Measurements from ENCODE around the gene HHLA2.

HHLA2 gene

GRCh38 chr3:108329947-108330346 is 33.6 kb downstream of the HHLA2 start:
- H3K9ac ChIP-seq (ENCODE audit: low read length): no peak overlapping the region
- no peaks in the 10 kb centered on the region for H3K79me2 ChIP-seq (ENCODE audit: low read length)
- H3F3A ChIP-seq (ENCODE audit: insufficient read depth, low read length): no peaks in the 10 kb centered on the region

GRCh38 chr3:108331792-108332191 is 35.4 kb downstream of the HHLA2 start:
- Histone ChIP-seq H4K20me1 (ENCODE audit: insufficient read depth, low read length) (no peaks in the 10 kb centered on the region), H3K4me1 (ENCODE audit: low read length) (no peaks in the 10 kb centered on the region), H3K9ac (ENCODE audit: low read length) (no peak overlapping the region), H2AFZ (ENCODE audit: low read length) (no peak overlapping the region), H3F3A (ENCODE audit: insufficient read depth, low read length) (no peaks in the 10 kb centered on the region), H3K9me2 (replicated peaks; ENCODE audit: insufficient read depth, low read length) (no peaks in the 10 kb centered on the region), H3K4me2 (ENCODE audit: low read depth, low read length) (no peak overlapping the region), H3K36me3 (replicated peaks; ENCODE audit: insufficient read depth, low read length) (no peaks in the 10 kb centered on the region), H3K4me3 (ENCODE audit: low read length) (no peak overlapping the region), H3K9me3 (replicated peaks; ENCODE audit: insufficient read depth, low read length) (no peaks in the 10 kb centered on the region), H3K27me3 (replicated peaks; ENCODE audit: insufficient read depth, low read length) (no peaks in the 10 kb centered on the region), H3K79me2 (ENCODE audit: low read length) (no peaks in the 10 kb centered on the region), H3K27ac (ENCODE audit: low read length) (no peak overlapping the region)
- DNase-seq: no peak
- no peak for TF ChIP-seq EZH2phosphoT487 (IDR thresholded peaks at IDR 0.05; ENCODE audit: low read length)
- TF ChIP-seq CTCF (IDR thresholded peaks at IDR 0.05; ENCODE audit: low read length): no peak
- TF ChIP-seq EZH2 (optimal IDR thresholded peaks at IDR 0.05; ENCODE audit: low read depth, low read length): no peak

More at GRCh38 chr3:108329947-108330346, 33.6 kb downstream of the HHLA2 start:
- Histone ChIP-seq H3K9me3 (replicated peaks; ENCODE audit: insufficient read depth, low read length) (no peaks in the 10 kb centered on the region), H3K4me2 (ENCODE audit: low read depth, low read length) (no peak overlapping the region), H3K4me3 (ENCODE audit: low read length) (no peak overlapping the region), H3K36me3 (replicated peaks; ENCODE audit: insufficient read depth, low read length) (no peaks in the 10 kb centered on the region), H3K27ac (ENCODE audit: low read length) (no peak overlapping the region), H4K20me1 (ENCODE audit: insufficient read depth, low read length) (no peaks in the 10 kb centered on the region), H3K9me2 (replicated peaks; ENCODE audit: insufficient read depth, low read length) (no peaks in the 10 kb centered on the region), H2AFZ (ENCODE audit: low read length) (no peak overlapping the region), H3K27me3 (replicated peaks; ENCODE audit: insufficient read depth, low read length) (no peaks in the 10 kb centered on the region), H3K4me1 (ENCODE audit: low read length) (no peaks in the 10 kb centered on the region)
- no peak for TF ChIP-seq EZH2 (optimal IDR thresholded peaks at IDR 0.05; ENCODE audit: low read depth, low read length)
- no peak for TF ChIP-seq EZH2phosphoT487 (IDR thresholded peaks at IDR 0.05; ENCODE audit: low read length)
- no peak for DNase-seq

- Histone ChIP-seq H3K4me3 (ENCODE audit: low read length) (no peak overlapping the region), H3K4me2 (ENCODE audit: low read depth, low read length) (no peak overlapping the region), H3K79me2 (ENCODE audit: low read length) (no peaks in the 10 kb centered on the region), H2AFZ (ENCODE audit: low read length) (no peak overlapping the region), H3K9ac (ENCODE audit: low read length) (no peak overlapping the region), H3K27ac (ENCODE audit: low read length) (no peak overlapping the region), H3K36me3 (replicated peaks; ENCODE audit: insufficient read depth, low read length) (no peaks in the 10 kb centered on the region), H3F3A (ENCODE audit: insufficient read depth, low read length) (no peaks in the 10 kb centered on the region), H3K9me3 (replicated peaks; ENCODE audit: insufficient read depth, low read length) (no peaks in the 10 kb centered on the region), H3K4me1 (ENCODE audit: low read length) (no peaks in the 10 kb centered on the region), H3K9me2 (replicated peaks; ENCODE audit: insufficient read depth, low read length) (no peaks in the 10 kb centered on the region), H3K27me3 (replicated peaks; ENCODE audit: insufficient read depth, low read length) (no peaks in the 10 kb centered on the region), H4K20me1 (ENCODE audit: insufficient read depth, low read length) (no peaks in the 10 kb centered on the region)
- DNase-seq: no peak
- TF ChIP-seq EZH2 (optimal IDR thresholded peaks at IDR 0.05; ENCODE audit: low read depth, low read length): no peak
- no peak for TF ChIP-seq CTCF (IDR thresholded peaks at IDR 0.05; ENCODE audit: low read length)
- no peak for TF ChIP-seq EZH2phosphoT487 (IDR thresholded peaks at IDR 0.05; ENCODE audit: low read length)
These were observed 37.6 kb downstream of the HHLA2 start for GRCh38 chr3:108333961-108334360.

- no peaks in the 10 kb centered on the region for H3F3A ChIP-seq (ENCODE audit: insufficient read depth, low read length)
- no peaks in the 10 kb centered on the region for H3K36me3 ChIP-seq (replicated peaks; ENCODE audit: insufficient read depth, low read length)
- no peaks in the 10 kb centered on the region for H3K9me3 ChIP-seq (replicated peaks; ENCODE audit: insufficient read depth, low read length)
- no peak overlapping the region for H3K9ac ChIP-seq (ENCODE audit: low read length)
- no peak for TF ChIP-seq CTCF (IDR thresholded peaks at IDR 0.05; ENCODE audit: low read length)
- H4K20me1 ChIP-seq (ENCODE audit: insufficient read depth, low read length): no peaks in the 10 kb centered on the region
- H3K4me1 ChIP-seq (ENCODE audit: low read length): no peaks in the 10 kb centered on the region
- H3K9me2 ChIP-seq (replicated peaks; ENCODE audit: insufficient read depth, low read length): no peaks in the 10 kb centered on the region
- no peak overlapping the region for H3K4me3 ChIP-seq (ENCODE audit: low read length)
- no peak overlapping the region for H2AFZ ChIP-seq (ENCODE audit: low read length)
- no peak for DNase-seq
- H3K79me2 ChIP-seq (ENCODE audit: low read length): no peaks in the 10 kb centered on the region
- H3K4me2 ChIP-seq (ENCODE audit: low read depth, low read length): no peak overlapping the region
- no peak overlapping the region for H3K27ac ChIP-seq (ENCODE audit: low read length)
- H3K27me3 ChIP-seq (replicated peaks; ENCODE audit: insufficient read depth, low read length): no peaks in the 10 kb centered on the region
These were observed 38.4 kb downstream of the HHLA2 start for GRCh38 chr3:108334701-108335100.

Measured in MM.1S (cell line).